ENCODE results near the gene CLRN3.
A peak's percentile ranks its signal among the peaks of the same experiment; 100 is the strongest.

GRCh38 chr10:127926455-127926854, 33.7 kb upstream of the CLRN3 start:
- TF ChIP-seq POLR2A (IDR thresholded peaks at IDR 0.05) (no peak), EP300 (IDR thresholded peaks at IDR 0.05) (peak in 1 of 2 donors; percentile 45)
- TF ChIP-seq, protein P1, sequence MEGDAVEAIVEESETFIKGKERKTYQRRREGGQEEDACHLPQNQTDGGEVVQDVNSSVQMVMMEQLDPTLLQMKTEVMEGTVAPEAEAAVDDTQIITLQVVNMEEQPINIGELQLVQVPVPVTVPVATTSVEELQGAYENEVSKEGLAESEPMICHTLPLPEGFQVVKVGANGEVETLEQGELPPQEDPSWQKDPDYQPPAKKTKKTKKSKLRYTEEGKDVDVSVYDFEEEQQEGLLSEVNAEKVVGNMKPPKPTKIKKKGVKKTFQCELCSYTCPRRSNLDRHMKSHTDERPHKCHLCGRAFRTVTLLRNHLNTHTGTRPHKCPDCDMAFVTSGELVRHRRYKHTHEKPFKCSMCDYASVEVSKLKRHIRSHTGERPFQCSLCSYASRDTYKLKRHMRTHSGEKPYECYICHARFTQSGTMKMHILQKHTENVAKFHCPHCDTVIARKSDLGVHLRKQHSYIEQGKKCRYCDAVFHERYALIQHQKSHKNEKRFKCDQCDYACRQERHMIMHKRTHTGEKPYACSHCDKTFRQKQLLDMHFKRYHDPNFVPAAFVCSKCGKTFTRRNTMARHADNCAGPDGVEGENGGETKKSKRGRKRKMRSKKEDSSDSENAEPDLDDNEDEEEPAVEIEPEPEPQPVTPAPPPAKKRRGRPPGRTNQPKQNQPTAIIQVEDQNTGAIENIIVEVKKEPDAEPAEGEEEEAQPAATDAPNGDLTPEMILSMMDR (IDR thresholded peaks at IDR 0.05): no peak
